HG03460 (cell line): ENCODE results near the gene WDR17.

ENCODE experiments used
- ATAC-seq: cut with Tn5 transposase; IDR thresholded peaks from one replicate; pipeline ENCODE4 v1.9.1; 2021; ENCODE audit not compliant: unreplicated experiment

The WDR17 gene

DNA sequence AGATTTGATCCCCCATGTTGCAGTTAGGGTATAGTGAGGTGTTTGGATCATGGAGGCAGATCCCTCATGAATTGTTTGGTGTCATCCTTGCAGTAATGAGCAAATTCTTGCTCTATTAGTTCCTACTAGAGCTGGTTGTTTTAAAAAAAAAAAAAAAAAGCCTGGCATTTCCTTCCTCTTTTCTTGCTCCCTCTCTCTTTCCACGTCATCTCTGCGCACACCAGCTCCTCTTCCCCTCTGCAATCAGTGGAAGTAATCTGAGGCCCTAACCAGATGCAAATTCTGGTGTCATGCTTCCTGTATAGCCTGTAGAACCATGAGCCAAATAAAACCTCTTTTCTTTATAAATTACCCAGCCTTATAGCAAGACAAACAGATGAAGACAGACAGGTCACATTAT lies 24.5 kb downstream of the WDR17 start:
- peak; percentile 74 for ATAC-seq

DNA sequence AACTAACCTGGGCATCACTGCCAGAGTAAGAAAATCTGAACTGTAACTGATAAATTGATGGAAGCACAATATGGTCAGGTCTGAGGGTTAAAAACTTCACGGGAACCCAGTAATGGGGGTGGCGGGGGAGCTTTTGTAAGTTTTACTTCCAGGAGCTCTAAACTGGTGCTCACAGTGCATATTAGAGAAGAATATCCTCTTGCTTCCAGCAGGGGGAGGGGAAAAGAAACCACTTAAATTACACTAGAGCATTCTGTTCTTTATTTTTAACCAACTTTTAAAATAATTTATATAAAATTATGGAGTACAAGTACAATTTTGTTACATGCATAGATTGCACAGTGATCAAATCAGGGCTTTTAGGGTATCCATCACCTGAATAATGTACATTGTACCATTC lies 33.7 kb downstream of the WDR17 start:
- no peak for ATAC-seq

DNA sequence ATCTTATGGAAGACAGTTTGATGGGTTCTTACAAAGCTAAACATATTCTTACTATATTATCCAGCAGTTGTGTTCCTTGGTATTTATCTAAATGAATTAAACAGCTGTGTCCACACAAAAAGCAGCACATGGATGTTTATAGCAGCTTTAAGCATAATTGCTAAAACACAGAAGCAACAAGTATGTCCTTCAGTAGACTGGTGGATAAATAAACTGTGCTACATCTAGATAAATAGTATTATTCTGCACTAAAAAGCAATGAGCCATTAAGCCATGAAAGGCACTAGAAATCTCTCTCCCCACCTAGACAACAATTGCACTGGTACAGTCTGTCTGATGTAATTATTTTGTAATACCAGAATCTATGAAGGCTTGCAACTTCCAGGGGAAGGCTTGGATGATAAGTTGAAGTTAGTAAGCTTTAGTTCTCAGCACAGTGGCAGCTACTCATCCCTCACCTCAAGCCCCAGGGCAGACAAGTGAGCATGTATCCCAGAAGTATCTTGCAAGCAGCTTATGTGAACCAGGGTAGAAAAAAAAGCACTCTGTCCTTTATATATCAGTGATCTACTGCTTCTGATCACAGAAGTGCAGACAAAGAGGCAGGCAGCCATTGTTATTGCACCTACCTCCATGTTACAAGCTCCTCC lies 36.9 kb downstream of the WDR17 start:
- no peak for ATAC-seq

DNA sequence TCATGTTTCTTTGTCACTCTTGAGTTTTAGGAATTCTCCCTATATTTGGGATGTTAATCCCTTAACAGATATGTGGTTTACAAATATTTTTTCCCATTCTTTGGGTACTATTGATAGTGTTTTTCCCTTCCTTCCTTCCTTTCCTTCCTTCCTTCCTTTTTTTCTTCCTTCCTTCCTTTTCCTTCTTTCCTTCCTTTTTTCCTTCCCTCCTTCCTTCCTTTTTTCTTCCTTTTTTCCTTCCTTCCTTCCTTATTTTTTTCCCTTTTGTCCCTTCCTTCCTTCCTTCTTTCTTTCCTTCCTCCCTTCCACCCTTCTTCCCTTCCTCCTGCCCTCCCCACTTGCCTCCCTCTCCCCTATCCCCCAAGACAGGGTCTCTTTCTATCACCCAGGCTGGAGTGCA lies 42.1 kb downstream of the WDR17 start:
- ATAC-seq, result no peak

DNA sequence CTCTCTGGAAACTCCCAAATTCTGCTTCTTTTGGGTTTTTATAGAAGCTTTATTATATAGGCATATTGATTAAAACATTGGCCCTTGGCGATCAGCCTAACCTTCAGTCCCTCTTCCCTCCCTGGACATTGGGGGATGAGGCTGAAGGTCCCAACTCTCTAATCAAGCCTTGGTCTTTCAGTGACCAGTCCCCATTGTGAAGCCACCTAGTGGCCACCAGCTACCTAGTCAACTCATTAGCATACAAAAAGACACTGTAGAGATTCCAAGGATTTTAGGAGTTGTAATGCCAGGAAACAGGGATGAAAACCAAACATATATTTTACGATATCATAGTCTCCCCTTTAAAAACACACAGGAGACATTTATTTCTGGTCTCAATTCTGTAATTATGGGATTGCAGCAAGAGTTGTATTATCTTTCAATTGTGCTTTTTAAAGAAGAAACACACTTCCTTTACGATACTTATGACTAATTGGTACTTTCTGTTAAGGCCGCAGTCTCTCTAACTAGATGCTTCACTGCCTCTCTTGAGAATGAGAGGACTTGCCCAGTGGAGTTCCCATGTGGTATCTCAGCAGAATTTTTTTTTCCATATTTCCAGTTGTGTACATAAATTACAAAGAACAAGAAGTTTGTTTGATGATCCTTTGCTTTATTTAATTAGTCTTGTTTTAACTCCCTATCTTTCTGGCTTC lies 58.2 kb downstream of the WDR17 start:
- ATAC-seq, result peak; percentile 100

DNA sequence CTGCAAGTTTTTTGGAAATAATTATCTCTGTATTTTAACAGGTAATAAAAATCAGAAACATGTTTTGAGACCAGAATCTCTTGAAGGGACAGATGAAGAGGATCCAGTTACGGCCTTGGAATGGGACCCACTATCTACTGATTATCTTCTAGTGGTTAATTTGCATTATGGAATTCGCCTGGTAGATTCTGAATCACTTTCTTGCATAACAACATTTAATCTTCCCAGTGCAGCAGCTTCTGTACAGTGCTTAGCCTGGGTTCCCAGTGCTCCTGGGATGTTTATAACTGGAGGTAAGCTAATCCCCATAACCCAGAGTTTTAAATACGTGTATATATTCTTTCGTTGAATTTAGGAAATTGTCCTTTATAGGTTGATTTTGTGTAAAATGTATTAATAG lies 59.4 kb downstream of the WDR17 start:
- ATAC-seq, result no peak

DNA sequence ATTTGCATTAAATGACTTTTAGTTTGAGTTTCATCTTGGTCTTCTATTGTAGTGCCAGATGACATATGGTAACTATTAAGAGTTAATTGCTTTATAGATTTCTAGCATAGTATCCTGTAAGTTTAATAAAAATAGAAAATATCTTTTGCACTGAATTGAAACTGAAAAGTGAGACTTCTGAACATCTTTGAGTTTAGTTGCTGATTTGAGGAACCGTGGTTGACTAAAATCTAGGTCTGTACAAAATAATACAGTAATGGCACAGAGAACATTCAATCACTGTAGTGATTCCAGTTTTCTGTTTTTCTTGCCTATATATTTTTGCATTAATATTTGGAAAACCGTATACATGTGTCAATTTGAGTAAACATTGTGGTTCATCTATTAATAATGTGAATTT lies 69.0 kb downstream of the WDR17 start:
- ATAC-seq, result no peak

DNA sequence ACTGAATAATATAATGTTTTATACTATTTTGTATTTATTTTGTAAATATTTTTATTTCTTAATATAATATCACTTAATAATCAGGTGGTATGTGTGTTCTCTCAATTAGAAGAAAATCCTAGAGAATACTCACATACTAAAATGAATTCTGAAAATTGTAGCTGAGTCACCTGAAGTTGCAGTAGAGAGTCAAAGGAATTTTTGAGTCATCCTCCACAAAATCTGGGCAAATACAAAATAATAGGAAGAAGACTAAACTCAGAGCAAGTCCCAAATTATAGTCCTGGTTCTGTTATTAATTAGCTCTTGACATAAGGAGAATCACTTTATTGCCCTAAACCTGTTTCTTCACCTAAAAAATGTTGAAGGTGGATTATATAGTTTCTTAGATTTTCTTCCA lies 72.0 kb downstream of the WDR17 start:
- ATAC-seq, result no peak

DNA sequence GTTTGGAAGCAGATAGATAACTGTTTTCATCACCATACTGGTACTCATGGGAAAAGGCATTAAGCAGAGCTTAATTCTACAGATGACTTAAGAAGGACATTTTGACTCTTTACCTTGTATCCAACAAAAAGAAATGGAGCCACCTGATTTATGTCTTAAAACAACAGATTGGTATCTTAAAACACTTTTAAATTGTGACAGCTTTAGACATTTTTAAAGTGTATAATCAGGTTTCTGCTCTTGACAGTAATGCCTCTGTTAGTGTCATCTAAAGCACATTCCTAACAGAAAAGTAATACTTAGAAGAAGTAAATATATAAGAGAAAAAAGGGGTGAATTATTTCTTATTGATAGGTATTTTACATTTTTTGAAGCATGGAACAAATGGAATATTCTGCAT lies 73.9 kb downstream of the WDR17 start:
- ATAC-seq, result no peak

DNA sequence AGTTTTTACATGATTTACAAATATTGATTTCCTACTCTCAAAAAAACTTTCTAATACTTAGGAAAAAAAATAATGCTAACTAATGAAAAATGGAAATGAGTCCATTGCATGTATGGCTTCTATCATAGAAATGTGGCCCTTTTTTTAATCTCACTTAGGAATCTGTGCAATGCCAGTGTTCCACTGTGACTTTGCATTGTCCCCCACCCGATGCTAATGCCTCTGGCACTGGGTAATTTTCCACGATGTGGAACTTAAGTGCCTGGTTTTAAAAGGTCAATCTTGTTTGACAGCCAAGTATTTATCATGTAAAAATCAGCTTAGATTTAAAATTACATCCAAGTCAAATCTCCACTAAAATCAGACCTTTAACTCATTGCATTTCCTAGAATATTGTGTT lies 76.6 kb downstream of the WDR17 start:
- ATAC-seq, result no peak

DNA sequence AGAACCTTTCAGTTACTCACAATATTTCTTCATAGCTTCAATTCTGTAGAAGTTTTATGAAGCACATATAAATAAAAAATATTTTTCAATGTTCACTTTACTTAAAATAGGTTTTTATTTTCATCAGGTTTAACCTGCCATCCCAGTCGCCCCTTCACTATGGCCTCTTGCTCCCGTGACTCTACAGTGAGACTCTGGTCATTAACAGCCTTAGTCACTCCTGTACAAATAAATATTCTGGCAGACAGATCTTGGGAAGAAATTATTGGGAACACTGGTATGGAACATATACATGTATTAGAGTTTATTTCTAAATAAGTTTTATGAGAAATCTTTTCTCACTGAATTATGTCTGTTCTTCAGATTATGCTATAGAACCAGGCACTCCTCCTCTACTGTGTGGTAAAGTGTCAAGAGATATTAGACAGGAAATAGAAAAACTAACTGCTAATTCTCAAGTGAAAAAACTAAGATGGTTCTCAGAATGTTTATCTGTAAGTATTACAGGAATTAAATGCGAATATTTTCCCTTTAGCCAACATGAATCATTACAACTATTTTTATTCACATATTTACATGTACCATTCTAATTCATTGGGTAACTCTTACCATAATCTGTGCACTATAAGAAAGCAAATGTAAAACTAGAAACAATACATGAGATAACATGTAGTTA lies 84.2 kb downstream of the WDR17 start:
- ATAC-seq, result no peak

DNA sequence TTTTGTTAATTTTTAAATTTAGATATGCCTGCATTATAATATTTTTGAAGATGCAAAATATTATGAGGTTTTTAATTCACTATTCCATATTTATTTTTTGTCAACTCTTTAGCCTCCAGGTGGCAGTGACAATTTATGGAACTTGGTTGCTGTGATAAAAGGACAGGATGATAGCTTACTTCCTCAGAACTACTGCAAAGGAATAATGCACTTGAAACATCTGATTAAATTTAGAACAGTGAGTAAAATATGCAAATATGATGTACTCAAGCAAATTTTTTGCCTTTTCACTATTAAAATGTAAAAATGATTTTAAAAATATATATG lies 84.7 kb downstream of the WDR17 start:
- no peak for ATAC-seq

DNA sequence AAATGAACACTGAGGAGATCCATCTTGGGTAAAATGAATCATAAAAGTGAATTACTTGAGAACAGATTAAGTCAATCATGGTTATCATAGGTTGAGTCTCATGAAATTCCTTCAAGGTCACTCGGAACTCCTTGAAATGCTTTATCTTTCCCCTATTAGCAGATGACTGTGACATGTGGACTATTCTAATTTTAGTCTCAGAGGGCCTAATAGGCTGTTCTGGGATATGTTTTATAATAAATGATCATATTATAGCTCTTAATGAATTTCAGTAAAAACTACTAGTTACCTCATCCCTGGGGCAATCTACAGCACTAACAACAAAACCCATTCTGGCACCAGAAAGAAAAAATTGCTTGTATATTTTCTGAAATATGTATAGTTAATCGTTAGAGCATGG lies 85.1 kb downstream of the WDR17 start:
- no peak for ATAC-seq

DNA sequence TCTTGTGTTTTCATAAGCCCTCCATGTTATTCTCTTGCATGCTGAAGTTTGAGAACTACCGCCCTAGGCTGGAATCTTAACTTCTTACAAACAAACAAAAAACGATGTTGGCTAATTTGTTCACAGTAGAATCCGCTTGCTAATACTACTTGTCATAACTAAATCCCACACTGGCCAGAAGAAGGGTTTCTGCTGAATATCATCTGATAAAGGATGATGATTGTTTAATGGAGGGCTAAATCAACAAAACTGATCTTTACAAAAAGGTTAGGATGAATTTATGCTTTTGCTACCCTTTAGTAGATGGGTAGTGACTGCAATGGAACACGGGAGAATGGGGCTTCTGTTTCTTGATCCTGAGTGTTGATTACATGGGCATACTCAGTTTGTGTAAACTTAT lies 87.5 kb downstream of the WDR17 start:
- ATAC-seq, result no peak

DNA sequence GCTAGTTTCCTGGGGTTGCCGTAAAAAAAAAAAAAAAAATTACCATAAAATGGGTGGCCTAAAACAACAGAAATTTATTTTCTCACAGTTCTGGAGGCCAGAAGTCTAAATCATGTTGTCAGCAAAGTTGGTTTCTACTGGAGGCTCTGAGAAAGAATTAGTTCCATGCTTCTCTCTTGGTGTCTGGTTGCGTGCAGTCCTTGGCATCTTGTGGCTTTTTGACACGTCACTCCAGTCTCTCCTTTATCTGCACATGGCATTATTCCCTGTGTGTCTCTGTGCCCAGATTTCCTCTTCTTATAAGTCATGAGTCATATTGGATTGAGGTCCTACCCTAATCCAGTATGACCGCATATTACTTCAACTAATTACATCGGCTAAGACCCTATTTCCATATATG lies 91.0 kb downstream of the WDR17 start:
- ATAC-seq, result no peak

DNA sequence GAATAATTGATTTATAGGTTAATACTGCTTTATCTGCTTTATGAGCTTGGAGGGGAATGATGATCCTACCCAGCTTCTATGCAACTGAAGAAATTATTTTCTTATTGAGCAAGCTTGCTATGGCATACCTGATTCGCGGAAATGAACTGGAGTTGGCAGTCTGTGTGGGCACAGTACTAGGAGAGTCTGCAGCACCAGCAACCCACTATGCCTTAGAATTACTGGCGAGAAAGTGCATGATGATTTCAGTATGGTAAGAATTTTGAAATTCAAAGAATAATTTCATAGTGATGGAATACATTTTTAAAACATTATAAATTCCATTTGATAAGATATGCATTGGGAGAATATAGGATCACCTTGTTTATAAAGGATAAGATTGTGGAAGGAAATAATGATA lies 97.4 kb downstream of the WDR17 start:
- ATAC-seq, result no peak

DNA sequence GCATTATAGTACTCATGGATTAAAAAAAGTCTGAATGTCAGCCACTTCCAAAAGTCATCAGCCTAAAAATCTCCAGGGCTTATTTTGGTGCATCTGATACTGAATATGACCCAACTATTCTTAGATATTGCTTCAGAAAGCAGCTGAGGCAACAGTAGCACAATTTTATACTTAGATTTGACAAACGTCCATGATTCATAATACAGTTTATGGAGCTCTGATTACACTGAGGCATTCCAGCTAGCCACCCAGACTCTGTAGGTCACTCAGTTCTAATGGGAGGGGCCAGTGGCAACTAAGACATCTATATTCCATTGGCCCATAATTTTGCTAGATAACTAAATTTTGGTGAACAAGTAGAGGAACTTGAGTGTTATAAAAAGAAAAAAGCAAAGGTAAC lies 119.4 kb downstream of the WDR17 start:
- no peak for ATAC-seq

DNA sequence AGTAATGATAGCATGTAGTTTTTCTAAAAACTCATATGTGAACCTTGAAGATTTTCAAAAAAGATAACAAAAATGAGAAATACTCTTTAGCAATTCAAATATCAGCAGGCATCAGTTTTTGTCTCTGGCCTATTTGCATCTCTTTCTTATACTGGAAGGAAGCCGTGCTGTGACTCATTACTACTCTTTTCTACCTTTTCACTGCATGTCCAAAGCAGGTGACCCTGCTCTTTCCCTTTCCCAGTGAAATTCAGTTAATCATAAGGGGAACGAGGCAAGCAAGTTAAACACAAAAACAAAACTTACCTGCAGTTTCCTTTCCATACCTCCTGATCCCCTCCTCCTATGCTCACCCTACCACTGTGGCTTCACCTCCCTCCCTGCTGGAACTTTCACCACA lies 120.4 kb downstream of the WDR17 start:
- no peak for ATAC-seq

DNA sequence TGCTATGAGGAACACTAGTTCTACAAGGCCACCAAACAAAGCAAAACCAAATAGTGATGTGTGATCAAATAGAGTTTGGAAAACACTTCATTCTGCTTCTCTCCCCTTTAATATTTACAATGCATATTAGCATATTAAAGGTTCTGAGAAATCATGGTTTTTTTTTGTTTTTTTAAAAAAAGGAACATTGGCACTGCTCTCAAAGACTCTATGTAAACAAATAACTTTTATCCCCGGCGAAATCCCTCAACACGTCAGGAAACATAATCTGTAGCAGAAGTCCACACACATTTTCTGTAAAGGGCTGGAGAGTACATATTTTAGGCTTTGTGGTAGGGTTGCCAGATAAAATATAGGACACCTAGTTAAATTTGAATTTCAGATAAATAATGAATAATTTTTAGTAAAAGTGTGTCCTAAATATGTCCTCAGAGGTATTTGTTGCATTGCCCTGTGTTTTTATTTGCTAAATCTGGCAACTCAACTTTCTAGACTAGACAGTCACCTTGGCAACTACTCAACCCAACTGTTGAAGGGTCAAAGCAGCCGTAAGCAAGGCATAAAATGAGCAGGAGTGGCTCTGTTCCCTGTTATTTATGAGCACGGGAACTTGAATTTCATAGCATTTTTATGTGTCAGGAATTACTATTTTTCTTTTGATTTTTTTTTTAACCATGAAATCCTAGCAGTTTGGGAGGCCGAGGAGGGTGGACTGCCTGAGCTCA lies 121.2 kb downstream of the WDR17 start:
- no peak for ATAC-seq

DNA sequence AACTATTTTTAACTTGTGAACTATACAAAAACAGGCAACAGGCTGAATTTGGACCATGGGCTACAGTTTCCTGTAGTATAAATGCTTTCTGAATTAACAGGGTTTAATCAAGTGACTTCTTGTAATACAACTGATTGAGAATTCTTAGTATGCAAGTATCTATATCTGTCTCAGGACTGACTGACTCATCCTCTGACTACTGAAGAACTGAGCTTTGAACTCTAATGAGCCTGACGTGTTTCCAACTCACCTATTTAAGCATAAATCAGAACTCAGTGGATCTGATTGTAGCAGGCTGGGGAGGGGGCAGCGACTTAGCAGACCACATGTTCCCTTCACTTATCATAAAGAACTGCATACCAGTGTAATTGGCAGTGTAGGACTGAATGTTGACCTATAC lies 122.0 kb downstream of the WDR17 start:
- ATAC-seq, result no peak

DNA sequence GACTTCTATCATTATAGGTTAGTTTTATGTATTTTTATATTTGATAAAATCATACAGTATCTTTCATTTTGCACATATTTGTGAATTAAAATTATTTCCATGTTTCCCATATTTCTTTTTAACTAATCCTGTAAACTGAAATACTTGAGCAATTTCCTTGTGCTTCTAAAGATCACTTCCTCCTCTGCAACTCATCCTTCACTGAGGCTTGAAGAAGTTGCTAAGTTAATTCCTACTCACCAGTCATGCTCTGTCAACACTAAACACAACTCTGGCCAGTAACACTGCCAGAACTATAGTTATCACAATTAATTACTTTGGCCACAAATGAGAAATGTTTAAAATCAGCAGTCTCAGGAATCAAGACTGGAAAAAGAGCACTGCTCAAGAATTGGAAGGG lies 123.0 kb downstream of the WDR17 start:
- ATAC-seq, result no peak
